ENCODE data around the gene HDHD2. TPM values are rescaled to one million over a fixed set of nuclear protein-coding genes. Genes with fewer than 3 reads are reported as not detected.

The HDHD2 gene
- total RNA-seq, 4 donors from 2014 or later = 18.9 to 29.3 (median 25.9) TPM

DNA sequence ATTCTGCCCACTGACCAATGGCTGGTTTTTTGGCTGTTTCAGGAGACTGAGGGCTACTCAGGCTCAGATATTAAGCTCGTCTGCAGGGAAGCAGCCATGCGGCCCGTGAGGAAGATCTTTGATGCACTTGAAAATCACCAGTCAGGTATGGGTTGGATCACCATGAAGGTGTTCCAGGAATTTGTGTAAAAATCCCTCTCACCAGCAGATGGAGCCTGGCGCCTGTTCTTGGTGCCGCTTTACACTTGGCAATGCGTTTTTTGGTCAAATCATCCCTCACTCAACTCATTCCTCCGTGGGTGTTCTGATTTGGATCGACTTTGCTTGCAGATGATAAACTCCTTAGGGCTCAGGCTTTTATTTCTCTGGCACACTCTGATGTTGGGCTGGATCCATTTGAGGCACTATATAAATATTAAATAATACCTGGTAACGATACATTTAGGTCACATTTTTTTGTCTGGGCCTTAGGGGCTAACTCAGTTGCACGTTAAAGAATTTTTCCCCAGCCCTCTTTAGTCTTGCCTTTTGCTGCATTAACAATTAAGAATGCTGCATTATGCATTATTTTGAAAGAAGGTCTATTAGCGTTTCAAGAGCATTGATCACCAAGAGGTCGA is 50.0 kb downstream of the HDHD2 start:
- H3K4me3 ChIP-seq = no peak overlapping the region
- WGBS, 2 donors (ENCODE audit: low coverage in 1 of 2) = 16 to 21% methylated on average over 8 to 11 of the region's 12 CpGs
- no peak for TF ChIP-seq EP300 (IDR thresholded peaks at IDR 0.05)
- TF ChIP-seq, protein P1, sequence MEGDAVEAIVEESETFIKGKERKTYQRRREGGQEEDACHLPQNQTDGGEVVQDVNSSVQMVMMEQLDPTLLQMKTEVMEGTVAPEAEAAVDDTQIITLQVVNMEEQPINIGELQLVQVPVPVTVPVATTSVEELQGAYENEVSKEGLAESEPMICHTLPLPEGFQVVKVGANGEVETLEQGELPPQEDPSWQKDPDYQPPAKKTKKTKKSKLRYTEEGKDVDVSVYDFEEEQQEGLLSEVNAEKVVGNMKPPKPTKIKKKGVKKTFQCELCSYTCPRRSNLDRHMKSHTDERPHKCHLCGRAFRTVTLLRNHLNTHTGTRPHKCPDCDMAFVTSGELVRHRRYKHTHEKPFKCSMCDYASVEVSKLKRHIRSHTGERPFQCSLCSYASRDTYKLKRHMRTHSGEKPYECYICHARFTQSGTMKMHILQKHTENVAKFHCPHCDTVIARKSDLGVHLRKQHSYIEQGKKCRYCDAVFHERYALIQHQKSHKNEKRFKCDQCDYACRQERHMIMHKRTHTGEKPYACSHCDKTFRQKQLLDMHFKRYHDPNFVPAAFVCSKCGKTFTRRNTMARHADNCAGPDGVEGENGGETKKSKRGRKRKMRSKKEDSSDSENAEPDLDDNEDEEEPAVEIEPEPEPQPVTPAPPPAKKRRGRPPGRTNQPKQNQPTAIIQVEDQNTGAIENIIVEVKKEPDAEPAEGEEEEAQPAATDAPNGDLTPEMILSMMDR (IDR thresholded peaks at IDR 0.05) = peak; percentile 65 to 81 (median 70)
- H3K27ac ChIP-seq = no peak overlapping the region
- peaks cover 0 to 20% of the 10 kb centered on the region in 2 donors for H3K36me3 ChIP-seq
- peaks cover 0 to 6% (median 0%) of the 10 kb centered on the region in 3 donors for H3K4me1 ChIP-seq
- no peaks in the 10 kb centered on the region for H3K27me3 ChIP-seq
- no peaks in the 10 kb centered on the region for H3K9me3 ChIP-seq
- no peak for ATAC-seq

DNA sequence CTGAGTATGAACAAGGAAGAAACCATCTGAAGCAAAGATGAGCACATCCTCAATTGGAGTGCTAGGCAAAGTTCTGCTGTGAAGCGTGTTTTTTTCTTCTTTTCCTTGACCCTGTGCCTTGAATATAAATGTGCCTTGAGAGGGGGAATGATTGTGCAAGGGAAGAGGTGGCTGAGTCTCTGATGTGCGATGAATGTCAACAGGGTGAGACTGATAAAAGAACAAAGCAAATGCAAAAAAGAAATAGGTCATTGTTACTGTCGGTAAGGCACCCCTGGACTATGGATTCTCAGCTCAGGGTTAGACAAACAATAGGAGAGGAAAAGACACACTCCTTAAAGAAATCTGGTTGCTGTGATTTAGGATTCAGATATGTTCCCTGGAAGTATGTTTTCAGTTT is 54.5 kb downstream of the HDHD2 start:
- H3K4me3 ChIP-seq = no peak overlapping the region
- no peak overlapping the region for H3K27ac ChIP-seq
- WGBS, 2 donors (ENCODE audit: low coverage in 1 of 2) = 67 to 79% methylated on average over 2 to 3 of the region's 3 CpGs
- H3K9me3 ChIP-seq = no peaks in the 10 kb centered on the region
- no peaks in the 10 kb centered on the region for H3K36me3 ChIP-seq
- TF ChIP-seq, protein P1 (IDR thresholded peaks at IDR 0.05) = no peak
- TF ChIP-seq POLR2AphosphoS5 (IDR thresholded peaks at IDR 0.05) (no peak), POLR2A (IDR thresholded peaks at IDR 0.05) (no peak), EP300 (IDR thresholded peaks at IDR 0.05) (no peak)
- no peak for ATAC-seq
- no peaks in the 10 kb centered on the region for H3K27me3 ChIP-seq
- peaks cover 0 to 6% (median 0%) of the 10 kb centered on the region in 3 donors for H3K4me1 ChIP-seq

GRCh38 chr18:47087676-47088075 is 62.6 kb downstream of the HDHD2 start:
- Histone ChIP-seq H3K4me1 (no peaks in the 10 kb centered on the region), H3K27ac (no peak overlapping the region), H3K36me3 (no peaks in the 10 kb centered on the region), H3K27me3 (no peaks in the 10 kb centered on the region), H3K9me3 (no peaks in the 10 kb centered on the region), H3K4me3 (no peak overlapping the region)
- no peak for TF ChIP-seq EP300 (IDR thresholded peaks at IDR 0.05)
- no peak for TF ChIP-seq POLR2A (IDR thresholded peaks at IDR 0.05)
- no peak for TF ChIP-seq POLR2AphosphoS5 (IDR thresholded peaks at IDR 0.05)
- TF ChIP-seq, protein P1 (IDR thresholded peaks at IDR 0.05) = no peak
- WGBS, 2 donors (ENCODE audit: low coverage in 1 of 2) = 90 to 100% methylated on average over 2 to 5 of the region's 5 CpGs
- no peak for ATAC-seq

GRCh38 chr18:47081578-47081977 is 68.7 kb downstream of the HDHD2 start:
- H3K9me3 ChIP-seq = no peaks in the 10 kb centered on the region
- no peak for ATAC-seq
- H3K27me3 ChIP-seq = no peaks in the 10 kb centered on the region
- 69 to 83% methylated on average over 1 to 2 of the region's 2 CpGs for WGBS, 2 donors (ENCODE audit: low coverage in 1 of 2)
- no peak overlapping the region for H3K27ac ChIP-seq
- peaks cover 0 to 3% of the 10 kb centered on the region in 2 donors for H3K36me3 ChIP-seq
- H3K4me3 ChIP-seq = no peak overlapping the region
- no peak for TF ChIP-seq EP300 (IDR thresholded peaks at IDR 0.05)
- TF ChIP-seq POLR2A (IDR thresholded peaks at IDR 0.05) = no peak
- TF ChIP-seq POLR2AphosphoS5 (IDR thresholded peaks at IDR 0.05) = no peak
- TF ChIP-seq, protein P1 (IDR thresholded peaks at IDR 0.05) = no peak
- no peaks in the 10 kb centered on the region for H3K4me1 ChIP-seq

- WGBS, 2 donors (ENCODE audit: low coverage in 1 of 2) = 79 to 100% methylated on average over 1 to 2 of the region's 2 CpGs
- TF ChIP-seq, protein P1 (IDR thresholded peaks at IDR 0.05) = no peak
- TF ChIP-seq POLR2AphosphoS5 (IDR thresholded peaks at IDR 0.05) = no peak
- TF ChIP-seq POLR2A (IDR thresholded peaks at IDR 0.05) = no peak
- no peak for TF ChIP-seq EP300 (IDR thresholded peaks at IDR 0.05)
- Histone ChIP-seq H3K27ac (no peak overlapping the region), H3K4me3 (no peak overlapping the region), H3K36me3 (peaks cover 0 to 3% of the 10 kb centered on the region in 2 donors), H3K4me1 (no peaks in the 10 kb centered on the region), H3K9me3 (no peaks in the 10 kb centered on the region), H3K27me3 (no peaks in the 10 kb centered on the region)
- ATAC-seq = no peak
Observed at GRCh38 chr18:47080872-47081271, 69.4 kb downstream of the HDHD2 start.
